Caco-2 (cell line): ENCODE measurements around the gene TICAM2. TPM values are rescaled to one million over a fixed set of nuclear protein-coding genes. Genes with fewer than 3 reads are reported as not detected.

Source experiments
- BruUV-seq: library from RNA; stranded (reverse); fragments of 400-500 nt; replicated peaks from 2 replicates; lab custom pipeline; 2021; lab: Mats Ljungman, UMichigan
- CTCF ChIA-PET: fragments of 300-600 bp; sonication (Branson Sonifier 250); formaldehyde crosslinking; loops from one replicate; lab custom pipeline; 2022; ENCODE audit warnings: antibody characterized with exemption; lab: Charles Lee
- POLR2A ChIA-PET: fragments of 300-600 bp; sonication (Branson Sonifier 250); formaldehyde crosslinking; loops from one replicate; lab custom pipeline; 2022; ENCODE audit warnings: antibody characterized with exemption; lab: Charles Lee
- DNase-seq, 2 experiments: peaks; one replicate each; pipeline versions ENCODE4 v3.0.0 to v3.0.0-alpha.2; 2020 to 2022
- H3K27me3 ChIP-seq: replicated peaks from 2 replicates; pipeline ENCODE4 v1.6.0; 2011; ENCODE audit warnings: low read length; ENCODE audit not compliant: control insufficient read depth, insufficient read depth
- H3K36me3 ChIP-seq: 2 replicates; pipeline ENCODE4 v1.5.1; 2011; ENCODE audit warnings: low read length; ENCODE audit not compliant: control insufficient read depth, insufficient read depth
- H3K4me1 ChIP-seq: fragments of 250-450 bp; sonication (Bioruptor Pico); 2 replicates; pipeline ENCODE4 v1.5.1; 2020; ENCODE audit warnings: mild to moderate bottlenecking
- H3K4me3 ChIP-seq: 2 replicates; pipeline ENCODE4 v1.5.1; 2011; ENCODE audit warnings: low read depth, mild to moderate bottlenecking, control low read depth, low read length
- H3K9me3 ChIP-seq: fragments of 250-450 bp; sonication (Bioruptor Pico); 2 replicates; pipeline ENCODE4 v1.5.1; 2020; ENCODE audit warnings: mild to moderate bottlenecking, moderate library complexity
- H3K27ac Mint-ChIP-seq: one replicate; pipeline ENCODE4 v1.8.0; 2022; ENCODE audit warnings: mixed read lengths; ENCODE audit not compliant: unreplicated experiment
- H3K27me3 Mint-ChIP-seq: one replicate; pipeline ENCODE4 v1.8.0; 2022; ENCODE audit warnings: mixed read lengths; ENCODE audit not compliant: insufficient read depth, unreplicated experiment
- H3K36me3 Mint-ChIP-seq: one replicate; pipeline ENCODE4 v1.8.0; 2022; ENCODE audit warnings: mild to moderate bottlenecking, mixed read lengths; ENCODE audit not compliant: insufficient read depth, unreplicated experiment
- H3K4me1 Mint-ChIP-seq: one replicate; pipeline ENCODE4 v1.8.0; 2022; ENCODE audit warnings: low read depth, mixed read lengths; ENCODE audit not compliant: unreplicated experiment
- H3K4me3 Mint-ChIP-seq: one replicate; pipeline ENCODE4 v1.8.0; 2022; ENCODE audit warnings: mild to moderate bottlenecking, moderate library complexity, mixed read lengths; ENCODE audit not compliant: unreplicated experiment
- H3K9me3 Mint-ChIP-seq: one replicate; pipeline ENCODE4 v1.8.0; 2022; ENCODE audit warnings: mixed read lengths; ENCODE audit not compliant: unreplicated experiment
- intact Hi-C: fragments of 100-400 bp; cut with micrococcal nuclease; formaldehyde crosslinking; loops from one replicate; pipeline ENCODE4 v1.10.0; 2022; ENCODE audit not compliant: unreplicated experiment
- total RNA-seq: library from RNA; stranded (reverse); gene quantifications from 2 replicates; pipeline ENCODE4 v1.2.3, GENCODE V29; 2022
- TF ChIP-seq, protein P1 (sequence below), 2 experiments: fragments of 200-600 bp in 1 of 2; IDR thresholded peaks; 1 replicate in 1 of 2; 2 replicates in 1 of 2; pipeline versions ENCODE4 v1.5.1 to v1.8.0; 2011 to 2022; ENCODE audit warnings: antibody characterized with exemption in 1 of 2, control low read depth in 1 of 2, inconsistent platforms in 1 of 2, low read depth in 1 of 2, low read length in 1 of 2, mild to moderate bottlenecking in 1 of 2, moderate library complexity in 1 of 2; ENCODE audit not compliant: insufficient read depth in 1 of 2, severe bottlenecking in 1 of 2, unreplicated experiment in 1 of 2

TICAM2 gene
- total RNA-seq, 1 experiment from 2014 or later: 0.91 TPM

DNA sequence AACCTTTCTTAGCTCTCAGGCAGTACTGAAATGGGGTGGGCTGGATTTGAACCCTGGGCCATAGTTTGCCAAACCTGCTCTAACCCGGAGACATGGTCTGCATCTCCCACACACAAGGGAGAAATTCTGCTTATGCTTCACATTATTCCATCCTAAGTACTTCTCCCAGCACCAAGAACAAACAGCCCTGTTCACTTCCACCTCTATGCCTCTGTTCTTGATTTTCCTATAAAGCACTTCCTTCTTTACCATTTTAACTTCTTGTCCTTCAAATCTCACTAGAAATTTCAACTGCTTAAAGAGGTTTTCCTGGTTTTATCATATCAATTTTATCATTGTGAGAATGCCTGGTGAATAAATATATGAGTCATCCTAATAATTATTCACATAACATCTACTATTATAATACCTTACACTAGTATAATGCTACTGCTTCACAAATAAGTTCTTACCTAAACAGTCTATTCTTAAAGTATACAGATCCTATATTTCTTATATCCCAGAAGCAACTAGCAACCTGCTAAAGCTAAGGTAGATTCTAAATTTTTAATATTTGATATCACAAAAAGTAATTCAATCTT lies 70.4 kb downstream of the TICAM2 start:
- intact Hi-C loops: no loop called here
- Histone ChIP-seq H3K36me3 (peaks cover 2% of the 10 kb centered on the region; the same call in 1 of the 2 replicates), H3K9me3 (no peaks in the 10 kb centered on the region), H3K4me1 (peaks cover 7% of the 10 kb centered on the region; the same call in 1 of the 2 replicates), H3K4me3 (no peak overlapping the region), H3K27me3 (no peaks in the 10 kb centered on the region)
- no peaks in the 10 kb centered on the region for H3K9me3 Mint-ChIP-seq
- ChIA-PET CTCF (interaction anchor here (0.6 kb wide), 1 partner anchor 116 kb away, joined by 7 read pairs; no protein-coding TSS in a partner anchor), POLR2A (no interaction called here)
- DNase-seq: no peak
- no TSS peak for BruUV-seq
- no peaks in the 10 kb centered on the region for H3K4me1 Mint-ChIP-seq
- TF ChIP-seq, protein P1, sequence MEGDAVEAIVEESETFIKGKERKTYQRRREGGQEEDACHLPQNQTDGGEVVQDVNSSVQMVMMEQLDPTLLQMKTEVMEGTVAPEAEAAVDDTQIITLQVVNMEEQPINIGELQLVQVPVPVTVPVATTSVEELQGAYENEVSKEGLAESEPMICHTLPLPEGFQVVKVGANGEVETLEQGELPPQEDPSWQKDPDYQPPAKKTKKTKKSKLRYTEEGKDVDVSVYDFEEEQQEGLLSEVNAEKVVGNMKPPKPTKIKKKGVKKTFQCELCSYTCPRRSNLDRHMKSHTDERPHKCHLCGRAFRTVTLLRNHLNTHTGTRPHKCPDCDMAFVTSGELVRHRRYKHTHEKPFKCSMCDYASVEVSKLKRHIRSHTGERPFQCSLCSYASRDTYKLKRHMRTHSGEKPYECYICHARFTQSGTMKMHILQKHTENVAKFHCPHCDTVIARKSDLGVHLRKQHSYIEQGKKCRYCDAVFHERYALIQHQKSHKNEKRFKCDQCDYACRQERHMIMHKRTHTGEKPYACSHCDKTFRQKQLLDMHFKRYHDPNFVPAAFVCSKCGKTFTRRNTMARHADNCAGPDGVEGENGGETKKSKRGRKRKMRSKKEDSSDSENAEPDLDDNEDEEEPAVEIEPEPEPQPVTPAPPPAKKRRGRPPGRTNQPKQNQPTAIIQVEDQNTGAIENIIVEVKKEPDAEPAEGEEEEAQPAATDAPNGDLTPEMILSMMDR (IDR thresholded peaks at IDR 0.05; ENCODE audit: insufficient read depth in 1 of 2, low read depth in 1 of 2, low read length in 1 of 2, severe bottlenecking in 1 of 2, unreplicated experiment in 1 of 2): no peak
- no peak overlapping the region for H3K27ac Mint-ChIP-seq
- no peak overlapping the region for H3K4me3 Mint-ChIP-seq
- peaks cover 12% of the 10 kb centered on the region for H3K36me3 Mint-ChIP-seq
- no peaks in the 10 kb centered on the region for H3K27me3 Mint-ChIP-seq

DNA sequence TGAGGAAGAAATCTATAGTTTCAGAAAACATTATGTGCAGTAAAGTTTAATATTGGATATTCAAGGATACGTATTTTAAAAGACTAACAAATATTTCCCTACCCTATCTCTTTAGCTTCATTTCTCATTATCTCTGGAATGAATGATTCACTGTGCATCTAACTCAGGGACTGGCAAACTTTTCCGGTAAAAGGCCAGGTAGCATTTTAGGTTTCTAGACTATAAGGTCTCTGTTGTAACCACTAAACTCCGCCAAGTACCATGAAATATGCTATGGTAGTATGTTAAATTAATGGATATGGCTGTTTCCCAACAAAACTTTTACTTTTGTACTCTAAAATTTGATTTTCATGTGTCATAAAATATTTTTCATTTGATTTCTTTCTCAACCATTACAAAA lies 70.9 kb downstream of the TICAM2 start:
- POLR2A ChIA-PET: no interaction called here
- intact Hi-C loops: no loop called here
- no peak overlapping the region for H3K4me3 Mint-ChIP-seq

DNA sequence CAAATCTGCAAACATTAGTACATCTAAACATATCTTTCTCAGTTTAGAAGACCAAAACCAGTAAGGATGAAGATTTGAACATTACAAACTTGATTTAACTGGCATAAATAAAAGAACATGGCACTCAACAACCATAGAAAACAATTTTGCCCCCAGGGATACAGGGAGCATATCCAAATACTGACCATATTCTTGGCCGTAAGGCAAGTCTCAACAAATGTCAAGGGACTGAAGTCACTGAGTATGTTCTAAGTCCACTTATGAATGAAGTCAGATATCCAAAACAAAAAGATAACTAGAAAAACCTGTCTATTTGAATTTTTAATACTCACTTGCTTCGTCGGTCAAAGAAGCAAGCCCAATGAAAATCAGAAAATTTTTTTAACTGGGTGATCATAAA lies 71.9 kb downstream of the TICAM2 start:
- H3K9me3 Mint-ChIP-seq: no peaks in the 10 kb centered on the region
- no peaks in the 10 kb centered on the region for H3K9me3 ChIP-seq
- peaks cover 2% of the 10 kb centered on the region; the same call in 1 of the 2 replicates for H3K36me3 ChIP-seq
- BruUV-seq: no TSS peak
- intact Hi-C loops: no loop called here
- no peaks in the 10 kb centered on the region for H3K4me1 Mint-ChIP-seq
- H3K36me3 Mint-ChIP-seq: peaks cover 13% of the 10 kb centered on the region
- no peaks in the 10 kb centered on the region for H3K27me3 ChIP-seq
- POLR2A ChIA-PET: no interaction called here
- CTCF ChIA-PET: no interaction called here
- H3K4me3 ChIP-seq: no peak overlapping the region
- H3K27me3 Mint-ChIP-seq: no peaks in the 10 kb centered on the region
- TF ChIP-seq, protein P1 (IDR thresholded peaks at IDR 0.05; ENCODE audit: insufficient read depth in 1 of 2, low read depth in 1 of 2, low read length in 1 of 2, severe bottlenecking in 1 of 2, unreplicated experiment in 1 of 2): no peak
- no peak for DNase-seq
- H3K4me1 ChIP-seq: peaks cover 7% of the 10 kb centered on the region; the same call in 1 of the 2 replicates
- H3K4me3 Mint-ChIP-seq: no peak overlapping the region
- H3K27ac Mint-ChIP-seq: no peak overlapping the region

More for the DNA sequence above, 70.9 kb downstream of the TICAM2 start:
- H3K36me3 Mint-ChIP-seq: peaks cover 12% of the 10 kb centered on the region
- no peaks in the 10 kb centered on the region for H3K4me1 Mint-ChIP-seq
- no peaks in the 10 kb centered on the region for H3K27me3 ChIP-seq
- TF ChIP-seq, protein P1 (IDR thresholded peaks at IDR 0.05; ENCODE audit: insufficient read depth in 1 of 2, low read depth in 1 of 2, low read length in 1 of 2, severe bottlenecking in 1 of 2, unreplicated experiment in 1 of 2): no peak
- DNase-seq: no peak
- no TSS peak for BruUV-seq
- H3K36me3 ChIP-seq: peaks cover 2% of the 10 kb centered on the region; the same call in 1 of the 2 replicates
- no peaks in the 10 kb centered on the region for H3K27me3 Mint-ChIP-seq
- no peak overlapping the region for H3K27ac Mint-ChIP-seq
- no peaks in the 10 kb centered on the region for H3K9me3 Mint-ChIP-seq
- H3K4me1 ChIP-seq: peaks cover 7% of the 10 kb centered on the region; the same call in 1 of the 2 replicates
- H3K9me3 ChIP-seq: no peaks in the 10 kb centered on the region
- no peak overlapping the region for H3K4me3 ChIP-seq
- CTCF ChIA-PET: no interaction called here

Other genes starting within 250 kb of the TICAM2 start
- 11.1 and 11.8 TPM in 2 replicates for gene FEM1C, start 57.7 kb downstream of the TICAM2 start, total RNA-seq
- 71.5 and 73.9 TPM in 2 replicates for gene TMED7, start 23.6 kb upstream of the TICAM2 start, total RNA-seq
- not detected in 2 replicates for gene CDO1, start 214.2 kb upstream of the TICAM2 start, total RNA-seq
- 46.8 and 47.5 TPM in 2 replicates for gene ATG12, start 239.1 kb upstream of the TICAM2 start, total RNA-seq
- 104 and 106 TPM in 2 replicates for gene AP3S1, start 239.5 kb upstream of the TICAM2 start, total RNA-seq